Epithelial cell of prostate (primary cell): ENCODE data around the gene STEEP1.
A peak's percentile ranks its signal among the peaks of the same experiment; 100 is the strongest.
"Not testable (repeated sequence)": the region's sequence is repeated elsewhere in the genome, so short reads cannot be mapped to it uniquely, and the experiment has no call there.

Experiments used
- DNase-seq: peaks from one replicate; pipeline ENCODE4 v3.0.0-alpha.2; 2011; ENCODE audit warnings: low read depth, low spot score
- H3K27ac ChIP-seq: fragments of 450-650 bp; 2 replicates; pipeline ENCODE4 v1.5.1; 2017; ENCODE audit warnings: mild to moderate bottlenecking

The STEEP1 gene

GRCh38 chrX:119539872-119540271 lies 25.3 kb downstream of the STEEP1 start:
- no peak for DNase-seq
- H3K27ac ChIP-seq, result no peak overlapping the region

GRCh38 chrX:119537487-119537886 lies 27.7 kb downstream of the STEEP1 start:
- H3K27ac ChIP-seq, result no peak overlapping the region
- no peak for DNase-seq

- no peak for DNase-seq
- no peak overlapping the region for H3K27ac ChIP-seq
Measured at GRCh38 chrX:119529345-119530276, 35.6 kb downstream of the STEEP1 start.

- DNase-seq, result no peak
- H3K27ac ChIP-seq, result no peak overlapping the region
Measured at GRCh38 chrX:119523664-119524184, 41.5 kb downstream of the STEEP1 start.

GRCh38 chrX:119521246-119521645 lies 44.0 kb downstream of the STEEP1 start:
- no peak for DNase-seq
- H3K27ac ChIP-seq, result no peak overlapping the region

GRCh38 chrX:119518371-119518770 lies 46.8 kb downstream of the STEEP1 start:
- DNase-seq, result no peak
- no peak overlapping the region for H3K27ac ChIP-seq

- H3K27ac ChIP-seq, result no peak overlapping the region
- no peak for DNase-seq
Measured at GRCh38 chrX:119516157-119516702, 49.0 kb downstream of the STEEP1 start.

- H3K27ac ChIP-seq, result no peak overlapping the region
- no peak for DNase-seq
Measured at GRCh38 chrX:119512146-119512800, 52.9 kb downstream of the STEEP1 start.

- no peak for DNase-seq
Measured at GRCh38 chrX:119507206-119507605, 58.0 kb downstream of the STEEP1 start.

GRCh38 chrX:119505945-119506344 lies 59.3 kb downstream of the STEEP1 start:
- no peak overlapping the region for H3K27ac ChIP-seq
- no peak for DNase-seq

More at GRCh38 chrX:119507206-119507605, 58.0 kb downstream of the STEEP1 start:
- peak overlapping the region; percentile 58 for H3K27ac ChIP-seq

- H3K27ac ChIP-seq, DNase-seq: not testable (repeated sequence)
Measured at GRCh38 chrX:119505145-119505544, 60.1 kb downstream of the STEEP1 start.

- DNase-seq, result no peak
- H3K27ac ChIP-seq, result peak overlapping the region; percentile 97
Measured at GRCh38 chrX:119503484-119503861, 61.7 kb downstream of the STEEP1 start.

GRCh38 chrX:119502727-119503483 lies 62.3 kb downstream of the STEEP1 start:
- peak overlapping the region; percentile 97 for H3K27ac ChIP-seq
- peak; percentile 60 for DNase-seq

GRCh38 chrX:119501511-119502148 lies 63.6 kb downstream of the STEEP1 start:
- no peak for DNase-seq
- H3K27ac ChIP-seq, result peak overlapping the region; percentile 97

- peak overlapping the region; percentile 97 for H3K27ac ChIP-seq
- no peak for DNase-seq
Measured at GRCh38 chrX:119500061-119500800, 65.0 kb downstream of the STEEP1 start.

- H3K27ac ChIP-seq, result no peak overlapping the region
Measured at GRCh38 chrX:119497185-119497584, 68.0 kb downstream of the STEEP1 start.

GRCh38 chrX:119495734-119496726 lies 69.2 kb downstream of the STEEP1 start:
- no peak for DNase-seq
- peak overlapping the region; percentile 87 for H3K27ac ChIP-seq

More at GRCh38 chrX:119497185-119497584, 68.0 kb downstream of the STEEP1 start:
- no peak for DNase-seq
